ENCODE results near the gene FFAR2. TPM values are rescaled to one million over a fixed set of nuclear protein-coding genes. Genes with fewer than 3 reads are reported as not detected.

FFAR2 gene
- total RNA-seq, 2 donors from 2014 or later: not detected

GRCh38 chr19:35403116-35403760 lies 44.8 kb upstream of the FFAR2 start:
- Mint-ChIP-seq H3K27ac (no peak overlapping the region), H3K4me3 (no peak overlapping the region), H3K4me1 (no peaks in the 10 kb centered on the region), H3K36me3 (ENCODE audit: low read depth) (no peaks in the 10 kb centered on the region), H3K9me3 (no peaks in the 10 kb centered on the region), H3K27me3 (ENCODE audit: insufficient read depth) (peaks cover 6% of the 10 kb centered on the region)
- H3K27me3 ChIP-seq (ENCODE audit: control insufficient read depth, insufficient read depth, low read length, poor library complexity, severe bottlenecking): no peaks in the 10 kb centered on the region
- no peak overlapping the region for H3K9ac ChIP-seq (ENCODE audit: extremely low read depth, low read length, poor library complexity, severe bottlenecking)
- no peak overlapping the region for H3K4me3 ChIP-seq (ENCODE audit: low read length)
- no peaks in the 10 kb centered on the region for H3K9me3 ChIP-seq (ENCODE audit: control insufficient read depth, low read length)
- H3K4me1 ChIP-seq (ENCODE audit: control insufficient read depth, insufficient read depth, low read length): peaks cover 6% of the 10 kb centered on the region
- no peak for TF ChIP-seq CTCF (conservative IDR thresholded peaks at IDR 0.05)
- H3K27ac ChIP-seq (ENCODE audit: low read depth, low read length): no peak overlapping the region
- H3K36me3 ChIP-seq (ENCODE audit: control insufficient read depth, insufficient read depth, low read length): no peaks in the 10 kb centered on the region
- WGBS, 2 experiments (ENCODE audit: insufficient coverage in 1 of 2, insufficient read length in 1 of 2): 89 to 92% methylated on average over 7 to 8 of the region's 8 CpGs
- no peak for DNase-seq

- 88 to 98% methylated on average over 4 to 11 of the region's 11 CpGs for WGBS, 2 experiments (ENCODE audit: insufficient coverage in 1 of 2, insufficient read length in 1 of 2)
- H3K9me3 Mint-ChIP-seq: no peaks in the 10 kb centered on the region
- Histone ChIP-seq H3K27me3 (ENCODE audit: control insufficient read depth, insufficient read depth, low read length, poor library complexity, severe bottlenecking) (no peaks in the 10 kb centered on the region), H3K9ac (ENCODE audit: extremely low read depth, low read length, poor library complexity, severe bottlenecking) (no peak overlapping the region), H3K4me1 (ENCODE audit: control insufficient read depth, insufficient read depth, low read length) (peaks cover 6% of the 10 kb centered on the region), H3K36me3 (ENCODE audit: control insufficient read depth, insufficient read depth, low read length) (no peaks in the 10 kb centered on the region), H3K9me3 (ENCODE audit: control insufficient read depth, low read length) (no peaks in the 10 kb centered on the region), H3K27ac (ENCODE audit: low read depth, low read length) (no peak overlapping the region), H3K4me3 (ENCODE audit: low read length) (no peak overlapping the region)
- no peaks in the 10 kb centered on the region for H3K4me1 Mint-ChIP-seq
- H3K36me3 Mint-ChIP-seq (ENCODE audit: low read depth): no peaks in the 10 kb centered on the region
- no peak for TF ChIP-seq CTCF (conservative IDR thresholded peaks at IDR 0.05)
- peak; percentile 67 for DNase-seq
- no peak overlapping the region for H3K4me3 Mint-ChIP-seq
- H3K27me3 Mint-ChIP-seq (ENCODE audit: insufficient read depth): peaks cover 8% of the 10 kb centered on the region
- H3K27ac Mint-ChIP-seq: peak overlapping the region; percentile 1
Observed at GRCh38 chr19:35404879-35405622, 43.0 kb upstream of the FFAR2 start.

GRCh38 chr19:35407619-35408018 lies 40.4 kb upstream of the FFAR2 start:
- Mint-ChIP-seq H3K27me3 (ENCODE audit: insufficient read depth) (peaks cover 10% of the 10 kb centered on the region), H3K4me3 (no peak overlapping the region), H3K27ac (no peak overlapping the region), H3K36me3 (ENCODE audit: low read depth) (no peaks in the 10 kb centered on the region), H3K4me1 (no peaks in the 10 kb centered on the region), H3K9me3 (no peaks in the 10 kb centered on the region)
- WGBS, 2 experiments (ENCODE audit: insufficient coverage in 1 of 2, insufficient read length in 1 of 2): 92 to 94% methylated on average over 4 to 6 of the region's 6 CpGs
- Histone ChIP-seq H3K9me3 (ENCODE audit: control insufficient read depth, low read length) (no peaks in the 10 kb centered on the region), H3K9ac (ENCODE audit: extremely low read depth, low read length, poor library complexity, severe bottlenecking) (no peak overlapping the region), H3K4me3 (ENCODE audit: low read length) (no peak overlapping the region), H3K27me3 (ENCODE audit: control insufficient read depth, insufficient read depth, low read length, poor library complexity, severe bottlenecking) (no peaks in the 10 kb centered on the region), H3K27ac (ENCODE audit: low read depth, low read length) (no peak overlapping the region), H3K36me3 (ENCODE audit: control insufficient read depth, insufficient read depth, low read length) (no peaks in the 10 kb centered on the region), H3K4me1 (ENCODE audit: control insufficient read depth, insufficient read depth, low read length) (peaks cover 6% of the 10 kb centered on the region)
- TF ChIP-seq CTCF (conservative IDR thresholded peaks at IDR 0.05): no peak
- DNase-seq: no peak
